ENCODE measurements around the gene NEK7.

GRCh38 chr1:198320759-198321158, 164.0 kb downstream of the NEK7 start:
- TF ChIP-seq CTCF (IDR thresholded peaks at IDR 0.05) (no peak), EZH2phosphoT487 (IDR thresholded peaks at IDR 0.05) (no peak), EZH2 (IDR thresholded peaks at IDR 0.05) (no peak)
